ENCODE measurements around the gene APOD.

Gene APOD

GRCh38 chr3:195584543-195584870 is 767 bp upstream of the APOD start:
- DNase-seq: no peak

GRCh38 chr3:195582947-195583346 is 793 bp downstream of the APOD start:
- DNase-seq: no peak

GRCh38 chr3:195580744-195581443 is 2.8 kb downstream of the APOD start:
- no peak for DNase-seq

- DNase-seq: no peak
Measured at GRCh38 chr3:195579281-195579680, 4.5 kb downstream of the APOD start.

GRCh38 chr3:195578565-195578964 is 5.2 kb downstream of the APOD start:
- no peak for DNase-seq

GRCh38 chr3:195577645-195578177 is 6.0 kb downstream of the APOD start:
- DNase-seq: no peak

GRCh38 chr3:195574497-195575304 is 9.0 kb downstream of the APOD start:
- DNase-seq: no peak

GRCh38 chr3:195573611-195574496 is 9.9 kb downstream of the APOD start:
- DNase-seq: no peak

GRCh38 chr3:195571361-195571760 is 12.4 kb downstream of the APOD start:
- no peak for DNase-seq

GRCh38 chr3:195570912-195571311 is 12.8 kb downstream of the APOD start:
- no peak for DNase-seq

GRCh38 chr3:195570344-195570743 is 13.4 kb downstream of the APOD start:
- no peak for DNase-seq

GRCh38 chr3:195568630-195569029 is 15.1 kb downstream of the APOD start:
- no peak for DNase-seq

GRCh38 chr3:195566797-195567196 is 16.9 kb downstream of the APOD start:
- DNase-seq: peak; percentile 15

GRCh38 chr3:195565716-195566115 is 18.0 kb downstream of the APOD start:
- no peak for DNase-seq

- no peak for DNase-seq
Measured at GRCh38 chr3:195563317-195563716, 20.4 kb downstream of the APOD start.

- DNase-seq: no peak
Measured at GRCh38 chr3:195559723-195560409, 23.9 kb downstream of the APOD start.

- DNase-seq: peak; percentile 58
Measured at GRCh38 chr3:195558602-195559001, 25.1 kb downstream of the APOD start.

GRCh38 chr3:195557322-195557721 is 26.4 kb downstream of the APOD start:
- no peak for DNase-seq

- DNase-seq: peak; percentile 61
Measured at GRCh38 chr3:195556390-195556789, 27.4 kb downstream of the APOD start.

- no peak for DNase-seq
Measured at GRCh38 chr3:195555110-195555509, 28.6 kb downstream of the APOD start.

- no peak for DNase-seq
Measured at GRCh38 chr3:195554458-195554857, 29.3 kb downstream of the APOD start.

- DNase-seq: no peak
Measured at GRCh38 chr3:195553268-195553667, 30.5 kb downstream of the APOD start.

Measured in hematopoietic multipotent progenitor cell treated with erythropoietin and hydrocortisone succinate and interleukin-3 and kit ligand, for 6 days (in vitro differentiated cells).